Retinal pigment epithelial cell (primary cell): Measurements from ENCODE around the gene TMEM273.

Source experiments
- DNase-seq: peaks from one replicate; pipeline ENCODE4 v3.0.0-alpha.2; 2010; ENCODE audit warnings: low read depth
- H3K4me3 ChIP-seq: 2 replicates; pipeline ENCODE4 v1.5.1; 2011; ENCODE audit warnings: mild to moderate bottlenecking, low read length, control low read depth, moderate library complexity
- CTCF ChIP-seq: conservative IDR thresholded peaks from 2 replicates; pipeline ENCODE4 v1.5.1; 2011; ENCODE audit warnings: low read depth, low read length, control low read depth, inconsistent platforms

TMEM273 gene

GRCh38 chr10:49164559-49165188, 23.5 kb downstream of the TMEM273 start:
- no peak for DNase-seq
- peak; percentile 79 for TF ChIP-seq CTCF
- no peak overlapping the region for H3K4me3 ChIP-seq

- no peak for DNase-seq
- no peak for TF ChIP-seq CTCF
These were observed 24.4 kb downstream of the TMEM273 start for GRCh38 chr10:49163741-49164140.

GRCh38 chr10:49162761-49163310, 25.4 kb downstream of the TMEM273 start:
- H3K4me3 ChIP-seq = no peak overlapping the region
- no peak for TF ChIP-seq CTCF
- DNase-seq = no peak

More at GRCh38 chr10:49163741-49164140, 24.4 kb downstream of the TMEM273 start:
- no peak overlapping the region for H3K4me3 ChIP-seq

DNA sequence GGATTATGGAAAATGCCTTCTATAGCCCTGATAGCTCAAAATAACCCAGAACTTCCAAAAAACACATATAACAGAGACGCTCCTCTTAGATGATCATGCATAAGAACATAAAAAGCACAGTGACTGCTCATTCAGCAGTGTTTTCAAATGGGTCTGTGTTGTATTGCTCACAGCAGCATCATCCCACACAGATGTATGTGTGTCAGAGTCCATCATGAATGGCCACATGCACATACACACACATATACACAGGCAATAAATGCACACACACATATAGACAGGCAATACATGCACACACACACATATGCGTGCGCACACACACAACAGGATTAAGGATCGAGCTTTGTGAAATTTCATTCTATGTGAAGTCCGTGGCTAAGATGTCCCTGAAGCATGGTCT, 26.1 kb downstream of the TMEM273 start:
- no peak overlapping the region for H3K4me3 ChIP-seq

GRCh38 chr10:49161411-49161997, 26.7 kb downstream of the TMEM273 start:
- DNase-seq = no peak
- peak; percentile 44 for TF ChIP-seq CTCF
- H3K4me3 ChIP-seq = no peak overlapping the region

More for the DNA sequence above, 26.1 kb downstream of the TMEM273 start:
- TF ChIP-seq CTCF = no peak
- no peak for DNase-seq

DNA sequence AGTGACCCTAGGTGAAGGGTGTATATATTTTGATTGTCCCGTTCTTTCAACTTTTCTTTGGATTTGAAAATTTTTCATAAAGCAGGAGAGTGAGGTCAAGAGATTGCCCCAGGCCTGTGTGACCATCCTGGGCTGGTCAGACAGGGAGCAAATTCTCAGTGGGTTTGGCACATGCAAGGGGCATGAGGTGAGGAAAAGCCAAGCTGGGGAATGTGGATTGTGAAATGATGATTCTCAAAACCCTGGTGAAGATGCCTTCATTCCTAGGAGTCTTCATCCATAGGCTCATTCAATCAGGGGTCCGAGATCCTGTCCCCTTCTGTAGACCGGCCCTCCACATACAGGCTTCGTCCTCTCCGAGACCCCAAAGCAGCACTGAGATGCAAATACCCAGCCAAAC, 27.4 kb downstream of the TMEM273 start:
- no peak overlapping the region for H3K4me3 ChIP-seq
- no peak for TF ChIP-seq CTCF
- no peak for DNase-seq

GRCh38 chr10:49160110-49160509, 28.1 kb downstream of the TMEM273 start:
- no peak overlapping the region for H3K4me3 ChIP-seq
- no peak for DNase-seq
- no peak for TF ChIP-seq CTCF
